Keratinocyte (primary cell): ENCODE results near the gene ZMYND12. TPM values are rescaled to one million over a fixed set of nuclear protein-coding genes. Genes with fewer than 3 reads are reported as not detected.

Experiments
- DNase-seq: peaks from one replicate; pipeline ENCODE4 v3.0.0-alpha.2; 2011; ENCODE audit warnings: low read depth, missing footprints, low spot score
- FAIRE-seq: peaks from 2 replicates; lab custom pipeline; 2011; peaks lifted over from hg19 to GRCh38; lab: Jason Lieb, UNC
- H2AFZ ChIP-seq: 2 replicates; pipeline ENCODE4 v1.6.0; 2012; ENCODE audit warnings: low read length, control low read depth, inconsistent platforms; ENCODE audit not compliant: control insufficient read depth
- H3K27ac ChIP-seq: 2 replicates; pipeline ENCODE4 v1.5.1; 2011; ENCODE audit warnings: low read length; ENCODE audit not compliant: control insufficient read depth, insufficient read depth
- H3K27me3 ChIP-seq: 3 replicates; pipeline ENCODE4 v1.6.0; 2011; ENCODE audit warnings: low read length; ENCODE audit not compliant: control insufficient read depth, insufficient read depth; ENCODE audit errors: extremely low read depth
- H3K36me3 ChIP-seq, 2 experiments: 2 replicates in 1 of 2; 3 replicates in 1 of 2; pipeline ENCODE4 v1.5.1; 2011; ENCODE audit warnings: low read length in 2 of 2, mild to moderate bottlenecking in 1 of 2; ENCODE audit not compliant: control insufficient read depth in 2 of 2, insufficient read depth in 2 of 2; ENCODE audit errors: extremely low read depth in 1 of 2
- H3K4me1 ChIP-seq: 3 replicates; pipeline ENCODE4 v1.5.1; 2011; ENCODE audit warnings: low read length; ENCODE audit not compliant: control insufficient read depth, insufficient read depth; ENCODE audit errors: extremely low read depth
- H3K4me2 ChIP-seq: 3 replicates; pipeline ENCODE4 v1.6.0; 2011; ENCODE audit warnings: low read depth, low read length; ENCODE audit not compliant: control insufficient read depth, insufficient read depth; ENCODE audit errors: extremely low read depth
- H3K4me3 ChIP-seq, 3 experiments: fragments of 200-600 bp in 1 of 3; sonication (generic) in 1 of 3; 2 replicates in 2 of 3; 3 replicates in 1 of 3; pipeline ENCODE4 v1.5.1; 2011 to 2016; ENCODE audit warnings: low read length in 3 of 3, mild to moderate bottlenecking in 3 of 3, control low read depth in 2 of 3, inconsistent platforms in 1 of 3, low read depth in 1 of 3, mixed read lengths in 1 of 3, mixed run types in 1 of 3, moderate library complexity in 1 of 3; ENCODE audit not compliant: control insufficient read depth in 2 of 3, insufficient read depth in 2 of 3; ENCODE audit errors: extremely low read depth in 1 of 3
- H3K79me2 ChIP-seq: 2 replicates; pipeline ENCODE4 v1.6.0; 2012; ENCODE audit warnings: low read length; ENCODE audit not compliant: control insufficient read depth, insufficient read depth
- H3K9ac ChIP-seq: 3 replicates; pipeline ENCODE4 v1.6.0; 2011; ENCODE audit warnings: low read length; ENCODE audit not compliant: control insufficient read depth, insufficient read depth; ENCODE audit errors: extremely low read depth
- H3K9me1 ChIP-seq: 3 replicates; pipeline ENCODE4 v1.6.0; 2011; ENCODE audit warnings: low read length; ENCODE audit not compliant: control insufficient read depth, insufficient read depth; ENCODE audit errors: extremely low read depth
- H3K9me3 ChIP-seq: 2 replicates; pipeline ENCODE4 v1.5.1; 2012; ENCODE audit warnings: low read depth, low read length; ENCODE audit not compliant: control insufficient read depth
- H4K20me1 ChIP-seq: 3 replicates; pipeline ENCODE4 v1.6.0; 2011; ENCODE audit warnings: low read length; ENCODE audit not compliant: control insufficient read depth, insufficient read depth; ENCODE audit errors: extremely low read depth
- EZH2 ChIP-seq: IDR thresholded peaks from one replicate; pipeline ENCODE4 v1.6.1; 2012; ENCODE audit warnings: inconsistent platforms, mild to moderate bottlenecking, low read length, moderate library complexity
- dilution Hi-C: fragments of 300-500 bp; cut with MboI; formaldehyde crosslinking; loops from one replicate; pipeline ENCODE4 v1.7.0; 2020; ENCODE audit warnings: low sequenced_read_pairs; ENCODE audit not compliant: extremely low pct_ligation_motif_present
- polyA plus RNA-seq, 5 experiments: library from polyadenylated mRNA; depleted of rRNA in 3 of 5; stranded (reverse) in 3 of 5; stranded (forward) in 1 of 5; unstranded in 1 of 5; fragments of >200 nt; gene quantifications; 1 replicate in 1 of 5; 2 replicates in 3 of 5; 3 replicates in 1 of 5; pipeline versions ENCODE4 v1.2.1 to v1.2.3, GENCODE V29; 2011 to 2012; ENCODE audit warnings: missing spikeins in 2 of 5, low read depth in 1 of 5, low replicate concordance in 1 of 5
- TF ChIP-seq, protein P1 (sequence below), 3 experiments: IDR thresholded peaks in 1 of 3; conservative IDR thresholded peaks in 1 of 3; optimal IDR thresholded peaks in 1 of 3; 2 replicates in 2 of 3; 3 replicates in 1 of 3; pipeline versions ENCODE3 to v1.5.1; 2011; ENCODE audit warnings: low read length in 3 of 3, mild to moderate bottlenecking in 3 of 3, moderate library complexity in 2 of 3, control low read depth in 1 of 3, inconsistent platforms in 1 of 3; ENCODE audit not compliant: insufficient read depth in 2 of 3; ENCODE audit errors: extremely low read depth in 1 of 3

ZMYND12 gene
- polyA plus RNA-seq, 1 donor (not counting 4 experiments of a cell fraction or from before 2014, with no cell fraction given) = 0.24 TPM

DNA sequence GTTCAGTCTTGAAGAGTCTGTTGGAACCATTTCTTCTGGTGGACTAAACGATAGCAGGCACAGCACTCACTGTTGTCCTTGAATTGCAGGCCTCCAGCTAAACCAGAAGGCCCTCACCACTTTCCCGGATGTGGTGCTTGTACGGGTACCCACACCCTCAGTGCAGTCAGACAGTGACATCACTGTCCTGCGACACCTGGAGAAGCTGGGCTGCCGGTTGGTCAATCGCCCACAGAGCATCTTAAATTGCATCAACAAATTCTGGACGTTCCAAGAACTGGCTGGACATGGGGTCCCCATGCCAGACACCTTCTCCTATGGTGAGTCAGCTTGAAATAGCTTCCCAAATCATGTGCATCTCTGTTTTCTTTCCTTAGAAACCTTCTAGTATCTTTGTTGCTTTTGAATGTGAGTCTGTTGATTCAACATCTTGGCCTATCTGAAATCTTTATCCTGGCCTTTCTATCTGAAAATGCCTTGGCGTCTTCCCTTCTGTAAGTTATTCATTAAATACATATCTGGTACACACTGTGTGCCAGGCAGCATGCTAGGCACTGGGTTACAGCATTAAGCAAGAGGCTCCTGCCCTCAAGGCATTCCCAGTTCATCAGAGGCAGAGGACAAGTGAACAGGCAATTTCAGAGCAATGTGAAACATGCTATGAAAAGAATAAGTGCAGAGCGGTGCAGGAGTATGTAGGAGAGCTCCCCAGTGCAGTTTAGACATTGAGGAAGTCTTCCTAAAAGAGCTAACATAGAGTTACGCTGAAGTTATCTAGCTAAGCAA lies 56.3 kb downstream of the ZMYND12 start:
- no peak for TF ChIP-seq EZH2
- TF ChIP-seq, protein P1, sequence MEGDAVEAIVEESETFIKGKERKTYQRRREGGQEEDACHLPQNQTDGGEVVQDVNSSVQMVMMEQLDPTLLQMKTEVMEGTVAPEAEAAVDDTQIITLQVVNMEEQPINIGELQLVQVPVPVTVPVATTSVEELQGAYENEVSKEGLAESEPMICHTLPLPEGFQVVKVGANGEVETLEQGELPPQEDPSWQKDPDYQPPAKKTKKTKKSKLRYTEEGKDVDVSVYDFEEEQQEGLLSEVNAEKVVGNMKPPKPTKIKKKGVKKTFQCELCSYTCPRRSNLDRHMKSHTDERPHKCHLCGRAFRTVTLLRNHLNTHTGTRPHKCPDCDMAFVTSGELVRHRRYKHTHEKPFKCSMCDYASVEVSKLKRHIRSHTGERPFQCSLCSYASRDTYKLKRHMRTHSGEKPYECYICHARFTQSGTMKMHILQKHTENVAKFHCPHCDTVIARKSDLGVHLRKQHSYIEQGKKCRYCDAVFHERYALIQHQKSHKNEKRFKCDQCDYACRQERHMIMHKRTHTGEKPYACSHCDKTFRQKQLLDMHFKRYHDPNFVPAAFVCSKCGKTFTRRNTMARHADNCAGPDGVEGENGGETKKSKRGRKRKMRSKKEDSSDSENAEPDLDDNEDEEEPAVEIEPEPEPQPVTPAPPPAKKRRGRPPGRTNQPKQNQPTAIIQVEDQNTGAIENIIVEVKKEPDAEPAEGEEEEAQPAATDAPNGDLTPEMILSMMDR (optimal IDR thresholded peaks at IDR 0.05 in 1 of 3, IDR thresholded peaks at IDR 0.05 in 1 of 3, conservative IDR thresholded peaks at IDR 0.05 in 1 of 3; ENCODE audit: extremely low read depth in 1 of 3, insufficient read depth in 2 of 3, low read length in 3 of 3) = no peak
- Histone ChIP-seq H3K27me3 (peaks cover 2% of the 10 kb centered on the region), H4K20me1 (no peaks in the 10 kb centered on the region), H3K9me1 (no peaks in the 10 kb centered on the region), H3K4me2 (no peak overlapping the region), H3K9me3 (no peaks in the 10 kb centered on the region), H3K27ac (no peak overlapping the region), H2AFZ (no peak overlapping the region), H3K9ac (no peak overlapping the region), H3K4me1 (no peaks in the 10 kb centered on the region), H3K36me3 (no peaks in the 10 kb centered on the region), H3K4me3 (no peak overlapping the region), H3K79me2 (no peaks in the 10 kb centered on the region)
- dilution Hi-C loops = no loop called here
- DNase-seq (no peak), FAIRE-seq (no peak)

DNA sequence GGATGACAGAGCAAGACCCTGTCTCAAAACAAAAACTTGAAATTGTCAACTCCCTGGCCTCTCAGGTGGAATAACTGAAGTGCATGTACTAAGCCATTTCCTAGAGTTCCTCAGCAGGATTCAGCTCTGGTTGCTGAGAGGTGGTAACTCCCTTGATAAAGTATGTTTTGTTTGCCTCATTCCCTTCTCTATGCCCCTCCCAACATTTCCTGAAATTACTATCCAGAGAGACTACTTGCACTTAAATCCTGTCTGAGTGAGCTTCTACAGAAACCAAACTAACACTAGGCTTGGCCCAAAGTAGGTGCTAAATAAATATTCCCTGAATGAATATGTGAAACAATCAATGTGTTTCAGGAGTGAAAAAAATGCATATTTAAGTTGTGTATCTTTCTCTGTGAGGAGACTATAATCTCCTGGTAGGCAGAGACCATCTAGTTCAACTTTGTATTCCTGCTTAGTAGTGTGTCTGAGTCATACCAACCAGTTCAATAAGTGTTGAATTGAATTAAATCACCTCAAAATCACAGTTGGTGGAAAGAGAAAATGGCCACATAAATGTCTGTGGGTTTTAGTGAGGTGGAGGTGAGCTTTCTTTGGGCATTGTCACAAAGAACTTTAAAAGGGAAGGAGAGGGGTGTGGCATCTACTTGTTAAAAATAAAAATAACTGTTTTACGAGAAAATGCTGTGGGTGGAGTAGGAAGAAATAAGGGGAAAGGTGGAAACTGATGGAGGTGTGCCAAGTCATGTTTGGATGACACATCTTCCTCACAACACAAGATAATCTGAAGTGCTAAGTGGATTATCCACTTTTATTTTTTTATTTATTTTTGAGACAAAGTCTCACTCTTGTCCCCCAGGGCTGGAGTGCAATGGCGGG lies 62.6 kb downstream of the ZMYND12 start:
- no peak overlapping the region for H3K4me2 ChIP-seq
- no peak overlapping the region for H2AFZ ChIP-seq
- no peak overlapping the region for H3K4me3 ChIP-seq
- FAIRE-seq (no peak), DNase-seq (no peak)
- H3K36me3 ChIP-seq = no peaks in the 10 kb centered on the region
- dilution Hi-C loops = no loop called here
- H3K27me3 ChIP-seq = peaks cover 4% of the 10 kb centered on the region
- no peak overlapping the region for H3K27ac ChIP-seq
- H3K79me2 ChIP-seq = no peaks in the 10 kb centered on the region
- H4K20me1 ChIP-seq = no peaks in the 10 kb centered on the region
- H3K9ac ChIP-seq = no peak overlapping the region
- TF ChIP-seq, protein P1 (optimal IDR thresholded peaks at IDR 0.05 in 1 of 3, IDR thresholded peaks at IDR 0.05 in 1 of 3, conservative IDR thresholded peaks at IDR 0.05 in 1 of 3; ENCODE audit: extremely low read depth in 1 of 3, insufficient read depth in 2 of 3, low read length in 3 of 3) = no peak
- TF ChIP-seq EZH2 = no peak
- H3K9me3 ChIP-seq = no peaks in the 10 kb centered on the region
- H3K4me1 ChIP-seq = no peaks in the 10 kb centered on the region
- H3K9me1 ChIP-seq = no peaks in the 10 kb centered on the region
